ENCODE data around the gene CBARP. TPM values are rescaled to one million over a fixed set of nuclear protein-coding genes. Genes with fewer than 3 reads are reported as not detected.
A peak's percentile ranks its signal among the peaks of the same experiment; 100 is the strongest.

Gene CBARP
- total and polyA plus RNA-seq, 2 donors (not counting 3 experiments of a cell fraction or from before 2014, with no cell fraction given), result 3.5 to 9.2 TPM

- intact Hi-C loops (cut with micrococcal nuclease) (loop anchor here (1.0 kb wide), 3 partner anchors 16 to 44 kb away; no protein-coding TSS in a partner anchor), dilution Hi-C loops (cut with MboI; ENCODE audit: extremely low pct_ligation_motif_present, low sequenced_read_pairs) (no loop called here)
- Histone ChIP-seq H3K27ac (ENCODE audit: insufficient read depth, low read depth, low read length) (peak overlapping the region; percentile 50), H3K4me2 (ENCODE audit: insufficient read depth, low read length) (peak overlapping the region; percentile 34), H3K27me3 (ENCODE audit: control insufficient read depth in 2 of 2, insufficient read depth in 2 of 2, low read length in 2 of 2) (no peaks in the 10 kb centered on the region), H3K9me3 (replicated peaks; ENCODE audit: control insufficient read depth, insufficient read depth, low read length) (no peaks in the 10 kb centered on the region), H3K4me1 (ENCODE audit: control insufficient read depth, extremely low read depth, insufficient read depth, low read length) (peaks cover 39% of the 10 kb centered on the region), H4K20me1 (replicated peaks; ENCODE audit: control insufficient read depth, extremely low read depth, insufficient read depth, low read length) (no peaks in the 10 kb centered on the region), H3K36me3 (ENCODE audit: control insufficient read depth in 2 of 2, extremely low read depth in 1 of 2, insufficient read depth in 2 of 2, low read length in 2 of 2) (no peaks in the 10 kb centered on the region), H3K79me2 (ENCODE audit: control insufficient read depth, insufficient read depth, low read length) (peaks cover 12% of the 10 kb centered on the region), H3K9ac (replicated peaks; ENCODE audit: extremely low read depth, insufficient read depth, low read length) (no peak overlapping the region), H3K9me1 (replicated peaks; ENCODE audit: control insufficient read depth, extremely low read depth, insufficient read depth, low read length) (no peaks in the 10 kb centered on the region), H2AFZ (ENCODE audit: low read depth, low read length) (no peak overlapping the region), H3K4me3 (replicated peaks in 1 of 3; ENCODE audit: insufficient read depth in 1 of 3, low read depth in 1 of 3, low read length in 3 of 3) (peak overlapping the region in 1 of 3 experiments; percentile 43)
- POLR2A ChIA-PET, result interaction anchor here (0.6 to 2.3 kb wide), 5 partner anchors 8 to 237 kb away, joined by 3 to 24 read pairs (median 7); partner anchors contain the start of gene MIDN
- CTCF ChIA-PET, result interaction anchor here (1.9 to 7.2 kb wide), 3 partner anchors 12 to 22 kb away, joined by 14 to 1001 read pairs (median 89); partner anchors contain the start of gene ATP5F1D
- peak; percentile 38 for DNase-seq (ENCODE audit: low read depth, low spot score)
- BruUV-seq (replicated peaks), result no TSS peak
- FAIRE-seq, result peak; percentile 93
- TF ChIP-seq FOS (IDR thresholded peaks at IDR 0.05; ENCODE audit: borderline replicate concordance, insufficient read depth, low read length) (peak; percentile 15), POLR2AphosphoS5 (IDR thresholded peaks at IDR 0.05; ENCODE audit: insufficient read depth, low read depth, low read length) (peak; percentile 77), POLR2A (IDR thresholded peaks at IDR 0.05; ENCODE audit: low read depth, low read length) (peak; percentile 21), EZH2 (IDR thresholded peaks at IDR 0.05; ENCODE audit: borderline replicate concordance, low read depth, low read length, severe bottlenecking) (no peak), CTCF (IDR thresholded peaks at IDR 0.05; ENCODE audit: extremely low read depth in 1 of 2, insufficient read depth in 1 of 2, low read depth in 1 of 2, low read length in 2 of 2) (no peak), GATA2 (IDR thresholded peaks at IDR 0.05; ENCODE audit: insufficient read depth, insufficient read length, low read depth, low read length) (no peak), MYC (IDR thresholded peaks at IDR 0.05; ENCODE audit: low read depth, low read length) (no peak), JUN (IDR thresholded peaks at IDR 0.05; ENCODE audit: borderline replicate concordance, insufficient read depth, insufficient read length, low read depth) (no peak)
- TF ChIP-seq, protein P1, sequence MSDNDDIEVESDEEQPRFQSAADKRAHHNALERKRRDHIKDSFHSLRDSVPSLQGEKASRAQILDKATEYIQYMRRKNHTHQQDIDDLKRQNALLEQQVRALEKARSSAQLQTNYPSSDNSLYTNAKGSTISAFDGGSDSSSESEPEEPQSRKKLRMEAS (IDR thresholded peaks at IDR 0.05; ENCODE audit: insufficient read depth, insufficient read length), result no peak
Observed at GRCh38 chr19:1265615-1266128, 27.9 kb upstream of the CBARP start.
